HL-60 (cell line): ENCODE data around the gene C22orf31.

Experiments used
- CTCF ChIP-seq: IDR thresholded peaks from one replicate; pipeline ENCODE4 v1.5.1; 2011; ENCODE audit warnings: low read length, control low read depth, inconsistent platforms; ENCODE audit not compliant: insufficient read depth
- GABPA ChIP-seq: IDR thresholded peaks from 2 replicates; pipeline ENCODE4 v1.6.1; 2012; ENCODE audit warnings: low read depth
- POLR2AphosphoS5 ChIP-seq: IDR thresholded peaks from 2 replicates; pipeline ENCODE4 v1.6.1; 2012; ENCODE audit warnings: low read depth
- SPI1 ChIP-seq: IDR thresholded peaks from 2 replicates; pipeline ENCODE4 v1.6.1; 2012; ENCODE audit warnings: low read depth, mild to moderate bottlenecking, borderline replicate concordance

- TF ChIP-seq CTCF (no peak), GABPA (no peak), POLR2AphosphoS5 (no peak), SPI1 (peak; percentile 57; the same call in 1 of the 2 replicates)
Observed at GRCh38 chr22:29065468-29066190, 4.0 kb upstream of the C22orf31 start.
